Hepatic stellate cell (primary cell): ENCODE data around the gene ARL10.
"Not testable (repeated sequence)": the region's sequence is repeated elsewhere in the genome, so short reads cannot be mapped to it uniquely, and the experiment has no call there.

Source experiments
- DNase-seq: peaks from one replicate; pipeline ENCODE4 v3.0.0; 2011; ENCODE audit warnings: low spot score

Gene ARL10

DNA sequence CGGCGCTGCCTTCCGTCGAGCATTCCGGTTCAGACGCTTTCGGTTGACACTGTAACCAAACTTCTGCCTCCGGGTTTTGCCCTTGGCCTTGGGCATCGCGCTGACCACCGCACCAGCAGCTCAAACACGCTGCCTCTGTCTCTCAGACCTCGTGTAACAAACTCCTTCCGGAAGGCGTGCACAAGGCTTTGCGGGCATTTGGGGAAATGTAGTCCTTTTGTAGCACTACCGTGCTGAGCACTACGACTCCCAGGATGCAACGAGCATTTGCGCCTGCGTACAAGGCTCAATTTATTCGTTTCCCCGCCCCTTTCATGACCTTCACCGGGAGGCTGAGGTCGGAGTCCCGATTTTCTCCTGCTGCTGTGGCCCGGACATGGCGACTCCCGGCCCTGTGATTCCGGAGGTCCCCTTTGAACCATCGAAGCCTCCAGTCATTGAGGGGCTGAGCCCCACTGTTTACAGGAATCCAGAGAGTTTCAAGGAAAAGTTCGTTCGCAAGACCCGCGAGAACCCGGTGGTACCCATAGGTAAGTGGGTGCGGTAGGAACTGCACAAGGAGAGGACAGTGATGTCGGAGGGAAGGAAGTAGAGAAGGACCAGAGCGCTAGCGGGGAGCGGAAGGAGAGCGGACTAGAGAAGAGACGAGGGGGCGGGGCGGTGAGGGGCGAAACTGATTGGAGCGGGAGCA is 23.3 kb downstream of the ARL10 start, which contains the start of the genes HIGD2A and NOP16:
TSS of gene HIGD2A (plus strand) at position 308 of the 691 bp plus-strand sequence. CDS start at position 377, 69 bp downstream.
TSS of gene NOP16 (minus strand) at position 155 of the 691 bp plus-strand sequence. CDS start at position 96, 59 bp downstream.
- peak; percentile 99 for DNase-seq

DNA sequence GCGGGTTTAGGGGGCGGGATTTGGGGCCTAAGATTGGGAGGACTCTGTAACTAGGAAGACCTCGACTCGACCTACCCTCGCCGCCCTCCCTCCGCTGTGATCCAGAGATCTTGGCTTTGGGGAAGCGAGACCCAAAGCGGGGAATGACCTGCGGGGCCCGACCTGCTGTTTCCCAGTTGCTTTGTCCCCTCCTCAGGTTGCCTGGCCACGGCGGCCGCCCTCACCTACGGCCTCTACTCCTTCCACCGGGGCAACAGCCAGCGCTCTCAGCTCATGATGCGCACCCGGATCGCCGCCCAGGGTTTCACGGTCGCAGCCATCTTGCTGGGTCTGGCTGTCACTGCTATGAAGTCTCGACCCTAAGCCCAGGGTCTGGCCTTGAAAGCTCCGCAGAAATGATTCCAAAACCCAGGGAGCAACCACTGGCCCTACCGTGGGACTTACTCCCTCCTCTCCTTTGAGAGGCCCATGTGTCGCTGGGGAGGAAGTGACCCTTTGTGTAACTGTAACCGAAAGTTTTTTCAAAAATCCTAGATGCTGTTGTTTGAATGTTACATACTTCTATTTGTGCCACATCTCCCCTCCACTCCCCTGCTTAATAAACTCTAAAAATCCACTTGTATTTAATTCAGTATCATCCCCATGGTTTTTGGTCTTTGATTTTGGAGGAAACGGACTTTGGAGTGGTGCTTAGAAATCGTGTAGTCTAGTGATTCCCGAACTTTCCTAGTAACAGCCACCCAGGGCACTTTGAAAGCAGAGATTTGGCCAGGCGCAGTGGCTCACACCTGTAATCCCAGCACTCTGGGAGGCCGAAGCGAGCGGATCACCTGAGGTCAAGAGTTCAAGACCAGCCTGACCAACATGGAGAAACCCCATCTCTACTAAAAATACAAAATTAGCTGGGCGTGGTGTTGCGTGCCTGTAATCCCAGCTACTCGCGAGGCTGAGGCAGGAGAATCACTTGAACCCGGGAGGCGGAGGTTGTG is 24.1 kb downstream of the ARL10 start:
- no peak for DNase-seq

DNA sequence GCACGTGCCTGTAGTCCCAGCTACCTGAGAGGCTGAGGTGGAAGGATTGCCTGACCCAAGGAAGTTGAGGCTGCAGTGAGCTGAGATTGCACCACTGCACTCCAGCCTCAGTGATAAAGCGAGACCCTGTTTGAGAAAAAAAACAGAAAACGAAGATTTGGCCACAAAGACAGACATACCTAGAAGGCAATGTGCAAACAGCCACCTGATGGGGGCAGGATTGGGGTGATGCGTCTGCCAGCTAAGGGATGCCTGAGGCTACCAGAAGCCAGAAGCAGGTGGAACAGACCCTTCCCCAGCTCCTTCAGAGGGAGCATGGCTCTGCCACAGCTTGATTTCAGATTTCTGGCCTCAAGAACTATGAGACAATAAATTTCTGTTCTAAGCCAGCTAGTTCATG is 26.2 kb downstream of the ARL10 start:
- DNase-seq: no peak

DNA sequence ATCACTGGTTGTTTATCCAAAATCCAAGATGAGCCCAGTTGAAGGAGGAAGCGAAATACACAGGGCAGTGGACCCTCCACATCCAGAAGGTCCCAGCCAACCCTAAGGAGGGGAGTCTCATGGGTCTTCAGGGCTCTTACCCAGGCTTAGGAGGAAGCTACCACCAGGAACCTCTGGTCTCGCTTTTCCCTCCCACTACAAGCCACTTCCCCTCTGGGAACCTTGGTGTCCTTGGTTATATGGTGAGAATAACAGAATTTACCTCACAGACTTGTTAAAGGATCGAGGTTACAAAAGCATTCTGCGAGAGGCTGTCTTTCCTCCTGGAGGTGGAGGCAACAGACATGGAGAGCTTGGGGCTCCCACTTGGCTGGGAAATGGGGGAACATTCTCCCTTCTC is 26.7 kb downstream of the ARL10 start:
- no peak for DNase-seq

DNA sequence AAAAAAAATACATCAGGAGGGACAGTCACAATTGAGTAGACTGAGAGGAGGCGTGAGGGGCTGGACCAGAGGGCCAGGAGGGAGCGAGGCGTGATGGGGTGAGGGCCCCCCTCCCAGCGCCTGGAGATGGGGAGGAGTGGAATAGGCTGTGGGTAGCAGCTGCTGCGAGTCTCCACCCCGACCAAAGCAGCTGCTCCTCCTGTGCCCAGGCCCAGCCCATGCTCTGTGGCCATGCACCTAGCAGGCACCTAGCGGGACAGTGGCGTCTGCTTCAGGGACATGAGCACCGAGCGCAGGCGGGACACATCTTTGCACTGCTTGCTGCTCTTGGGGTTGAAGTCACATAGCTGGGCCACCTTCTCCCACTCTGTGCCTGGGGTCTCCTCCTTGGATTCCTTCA is 27.2 kb downstream of the ARL10 start:
- no peak for DNase-seq

DNA sequence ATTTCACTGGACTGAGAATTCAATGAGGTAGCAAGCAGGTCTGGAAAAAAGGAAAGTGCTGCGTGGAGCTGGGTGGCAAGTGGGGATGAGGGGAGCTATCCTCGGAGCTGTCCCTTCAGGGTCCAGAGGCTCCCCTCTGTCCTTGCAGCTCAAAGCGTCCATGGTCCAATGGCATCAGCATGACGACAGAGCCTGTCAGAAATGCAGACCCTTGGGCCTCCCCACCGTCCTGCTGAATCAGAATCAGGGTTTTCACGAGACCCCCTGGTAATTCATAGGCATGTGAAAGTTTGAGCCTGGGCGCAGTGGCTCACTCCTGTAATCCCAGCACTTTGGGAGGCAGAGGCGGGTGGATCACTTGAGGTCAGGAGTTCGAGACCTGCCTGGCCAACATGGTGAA is 28.8 kb downstream of the ARL10 start:
- no peak for DNase-seq

DNA sequence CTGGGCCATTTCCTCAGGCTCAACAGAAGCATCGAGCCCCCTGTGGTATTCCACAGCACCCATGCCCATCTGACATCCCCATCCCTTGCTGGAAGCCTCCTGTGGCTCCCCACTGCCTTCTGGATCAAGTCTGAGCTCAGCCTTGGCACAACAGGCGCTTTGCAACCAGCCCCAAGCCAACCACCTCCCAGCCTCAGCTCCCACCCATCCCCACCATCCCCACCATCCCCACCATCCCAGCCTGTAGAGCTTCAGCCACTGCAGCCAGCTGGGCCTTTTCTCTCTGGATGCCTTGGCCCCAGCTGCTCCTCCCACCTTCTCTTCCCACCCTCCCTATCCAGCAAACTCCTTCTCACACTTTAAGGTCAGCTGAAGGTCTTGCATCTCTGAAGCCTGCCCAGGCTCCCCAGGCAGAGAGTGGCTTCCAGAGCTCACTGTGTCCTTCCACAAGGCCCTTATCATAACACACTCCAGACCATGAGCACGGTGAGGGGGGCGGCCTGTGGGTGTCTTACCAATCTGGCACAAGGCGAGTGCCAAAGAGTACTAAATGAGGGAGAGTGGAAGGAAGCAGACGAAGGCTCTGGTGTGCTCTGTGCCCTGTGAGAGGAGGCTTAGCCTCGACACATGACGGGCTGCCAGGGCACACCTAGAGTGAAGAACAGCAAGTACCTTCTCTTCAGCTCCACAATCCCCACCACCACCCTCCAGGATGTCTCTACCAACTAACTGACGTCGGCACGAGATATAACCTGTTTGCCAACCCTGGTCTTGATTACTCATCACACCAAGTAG is 29.8 kb downstream of the ARL10 start:
- DNase-seq: no peak

DNA sequence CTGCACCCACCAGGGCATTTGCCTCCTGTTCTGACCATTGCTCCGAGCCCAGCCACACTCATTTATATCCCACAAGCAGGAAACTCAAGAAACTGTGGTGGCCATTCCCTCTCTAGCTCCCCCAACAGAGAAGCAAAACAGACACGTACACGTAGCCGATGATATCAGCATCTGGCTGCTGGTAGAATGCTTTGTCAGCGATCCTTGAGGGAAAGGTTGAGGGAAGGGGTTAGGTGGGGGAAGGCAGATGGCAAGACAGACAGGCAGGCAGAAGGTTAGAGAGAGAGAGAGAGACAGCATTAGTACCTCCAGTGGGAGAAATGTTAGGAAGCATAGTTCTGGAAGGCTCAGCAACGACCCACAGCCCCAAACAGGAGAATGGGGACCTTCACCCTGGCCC is 31.0 kb downstream of the ARL10 start:
- DNase-seq: no peak

DNA sequence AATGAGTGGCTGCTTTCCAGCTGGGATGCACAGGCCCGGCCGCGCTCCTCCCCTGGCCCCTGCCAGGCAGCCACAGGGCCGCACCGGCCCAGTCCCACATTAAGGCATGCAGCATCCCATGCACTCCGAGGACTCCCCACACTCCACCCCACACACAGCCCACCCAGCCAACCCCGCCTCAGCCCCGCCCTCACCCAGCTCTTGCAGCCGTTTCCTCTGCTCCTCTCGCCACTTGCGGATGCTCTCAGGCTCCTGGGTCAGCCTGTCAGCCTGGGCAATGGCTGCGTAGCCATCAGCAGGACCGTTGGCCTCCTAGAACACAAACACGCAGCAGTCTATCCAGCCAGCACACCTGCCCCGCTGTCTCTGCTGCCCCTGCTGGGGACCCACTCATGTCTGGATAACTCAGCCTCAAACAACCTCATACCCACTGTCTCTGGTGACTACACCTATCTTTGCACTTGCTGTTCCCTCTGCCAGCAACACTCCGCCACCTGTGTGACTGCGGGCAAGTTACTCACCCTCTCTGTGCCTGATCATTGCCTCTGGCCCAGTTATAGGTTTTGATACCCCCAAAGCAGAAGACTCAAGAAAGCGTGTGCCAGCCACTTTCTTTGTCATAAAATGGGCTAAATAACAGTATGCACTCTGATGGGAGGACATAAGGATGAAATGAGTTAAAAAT is 32.6 kb downstream of the ARL10 start:
- DNase-seq: no peak

DNA sequence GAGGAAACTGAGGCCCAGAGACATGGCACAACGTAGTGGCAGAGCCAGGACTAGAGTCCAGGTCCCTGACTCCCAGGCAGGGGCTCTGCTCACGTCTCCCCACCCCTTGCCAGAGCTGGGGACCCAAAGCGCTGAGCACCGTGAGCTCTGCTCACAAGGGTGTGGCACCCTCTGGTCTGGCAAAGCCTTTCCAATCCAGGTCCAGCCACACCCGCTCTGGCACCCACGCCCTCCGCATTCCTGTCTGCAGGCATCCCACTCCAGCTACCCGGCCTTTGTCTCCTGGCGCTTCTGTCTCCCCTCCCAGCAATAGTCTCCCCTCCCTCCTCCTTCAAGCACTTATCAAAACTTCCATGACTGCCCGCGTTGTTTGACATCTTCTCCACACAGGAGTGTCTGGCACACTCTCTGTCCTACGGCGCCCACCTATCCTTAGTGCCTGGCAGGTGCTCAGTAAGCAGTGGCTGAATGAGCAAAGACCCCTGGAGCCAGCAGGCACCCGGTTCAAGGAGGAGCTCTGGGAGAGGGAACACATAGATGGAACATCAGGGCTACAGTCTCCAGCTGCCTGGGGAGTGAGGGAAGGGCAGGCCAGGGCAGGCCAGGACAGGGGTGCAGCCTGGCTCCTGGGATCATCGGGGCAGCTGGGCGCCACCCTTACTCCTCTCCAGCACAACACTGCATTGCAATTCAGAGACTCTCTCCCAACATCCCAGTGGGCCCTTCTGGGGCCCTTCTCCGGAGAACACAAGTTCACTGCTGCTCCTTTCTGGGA is 35.3 kb downstream of the ARL10 start:
- DNase-seq: no peak

DNA sequence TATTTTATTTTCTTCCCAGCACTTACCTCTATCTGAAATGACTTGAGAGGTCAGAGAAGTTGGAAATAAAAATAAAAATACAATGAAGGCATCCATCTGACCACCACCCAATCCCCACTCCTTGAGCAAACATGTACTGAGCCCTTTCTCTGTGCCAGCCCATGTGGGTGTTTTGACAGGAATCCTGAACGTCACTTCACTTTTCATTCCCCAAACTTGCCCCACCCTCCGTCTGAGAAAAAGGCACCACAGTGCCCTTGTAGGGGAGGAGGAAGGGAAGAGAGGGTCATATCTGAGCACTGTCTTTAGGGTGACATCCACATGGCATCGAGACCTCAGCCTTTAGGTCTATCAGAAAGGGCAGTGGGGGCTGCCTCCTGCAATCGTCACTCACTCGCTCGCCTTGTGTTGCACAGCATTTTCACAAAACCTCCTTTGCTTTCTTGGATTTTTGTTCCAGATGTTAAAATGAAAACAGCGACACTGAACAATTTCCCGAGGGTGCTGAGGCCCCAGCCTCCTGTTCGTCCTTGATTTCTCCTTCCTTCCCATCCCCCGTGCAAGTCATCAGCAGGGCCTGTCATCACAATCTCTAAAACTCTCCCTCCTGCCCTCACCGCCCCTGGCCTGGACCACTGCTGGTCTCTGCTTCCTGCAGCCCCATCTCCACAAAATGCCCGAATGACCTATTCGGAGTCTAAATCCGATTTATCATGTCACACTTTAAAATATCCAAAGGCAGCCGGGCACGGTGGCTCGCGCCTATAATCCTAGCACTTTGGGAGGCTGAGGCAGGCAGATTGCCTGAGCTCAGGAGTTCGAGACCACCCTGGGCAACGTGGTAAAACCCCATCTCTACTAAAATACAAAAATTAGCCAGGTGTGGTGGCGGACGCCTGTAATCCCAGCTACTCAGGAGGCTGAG is 36.3 kb downstream of the ARL10 start:
- no peak for DNase-seq

DNA sequence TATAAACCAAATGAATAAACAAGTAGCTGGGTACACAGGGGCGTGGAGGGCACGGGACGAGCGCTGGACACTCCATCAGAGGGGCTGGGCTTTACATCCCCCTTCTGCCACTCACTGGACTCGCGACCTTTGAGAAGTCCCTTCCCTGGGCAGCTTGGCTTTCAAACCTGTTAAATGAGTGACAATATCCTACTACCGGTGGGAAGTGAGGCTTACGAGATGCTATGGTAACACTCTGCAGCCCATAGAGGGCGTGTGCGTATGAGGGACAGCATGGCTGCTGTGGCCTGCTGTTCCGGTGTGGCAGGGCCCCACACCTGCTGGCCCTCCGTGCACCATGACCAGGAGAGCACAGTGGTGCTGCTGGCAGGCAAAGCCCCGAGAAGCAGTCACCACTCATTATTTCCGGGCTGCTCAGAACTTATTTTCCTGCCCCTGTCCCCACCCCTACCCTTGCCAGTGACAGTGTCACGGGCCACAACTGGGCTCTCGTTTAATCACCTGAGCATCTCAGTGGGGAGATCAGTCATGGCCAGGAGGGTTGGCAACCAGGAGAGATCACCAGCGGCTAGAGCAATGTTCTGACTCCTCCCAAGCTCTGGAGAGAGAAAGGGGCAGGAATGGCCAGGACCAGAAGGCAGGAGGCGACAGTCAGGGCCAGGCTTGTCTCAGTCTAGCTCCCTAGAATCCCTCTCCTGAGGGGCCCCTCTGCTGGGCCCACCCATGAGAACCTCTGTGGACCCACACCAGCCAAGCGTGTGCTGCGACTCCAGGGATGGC is 40.6 kb downstream of the ARL10 start:
- DNase-seq: no peak

DNA sequence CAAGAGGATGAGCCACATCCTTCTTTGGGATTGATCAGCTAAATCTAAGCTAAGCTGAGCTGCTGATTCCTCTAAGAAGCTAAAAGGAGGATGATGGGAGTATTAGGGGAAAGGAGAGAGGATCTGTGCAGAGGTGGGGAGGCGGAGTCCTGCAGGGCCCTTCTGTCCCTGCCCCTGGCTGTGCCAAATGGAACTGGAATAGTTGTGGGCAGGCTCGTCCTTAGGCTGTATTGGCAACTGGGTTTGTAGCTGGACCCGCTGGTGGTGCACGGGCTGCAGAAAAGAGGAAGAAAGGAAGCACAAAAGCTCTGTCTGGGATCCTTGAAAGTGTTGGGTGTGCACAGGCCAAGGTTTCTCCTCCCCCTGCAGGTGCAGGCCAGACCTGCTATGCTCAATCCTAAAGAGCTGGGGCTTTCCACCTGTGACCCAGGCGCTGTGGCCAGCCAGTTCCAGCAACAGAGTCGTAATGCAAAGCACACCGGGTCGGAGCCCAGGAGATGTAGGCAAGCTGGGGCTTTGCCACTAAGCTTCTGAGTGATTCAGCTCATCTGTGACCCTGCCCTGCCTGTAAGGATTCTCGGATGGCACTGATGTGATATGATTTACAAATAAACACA is 41.3 kb downstream of the ARL10 start:
- no peak for DNase-seq

DNA sequence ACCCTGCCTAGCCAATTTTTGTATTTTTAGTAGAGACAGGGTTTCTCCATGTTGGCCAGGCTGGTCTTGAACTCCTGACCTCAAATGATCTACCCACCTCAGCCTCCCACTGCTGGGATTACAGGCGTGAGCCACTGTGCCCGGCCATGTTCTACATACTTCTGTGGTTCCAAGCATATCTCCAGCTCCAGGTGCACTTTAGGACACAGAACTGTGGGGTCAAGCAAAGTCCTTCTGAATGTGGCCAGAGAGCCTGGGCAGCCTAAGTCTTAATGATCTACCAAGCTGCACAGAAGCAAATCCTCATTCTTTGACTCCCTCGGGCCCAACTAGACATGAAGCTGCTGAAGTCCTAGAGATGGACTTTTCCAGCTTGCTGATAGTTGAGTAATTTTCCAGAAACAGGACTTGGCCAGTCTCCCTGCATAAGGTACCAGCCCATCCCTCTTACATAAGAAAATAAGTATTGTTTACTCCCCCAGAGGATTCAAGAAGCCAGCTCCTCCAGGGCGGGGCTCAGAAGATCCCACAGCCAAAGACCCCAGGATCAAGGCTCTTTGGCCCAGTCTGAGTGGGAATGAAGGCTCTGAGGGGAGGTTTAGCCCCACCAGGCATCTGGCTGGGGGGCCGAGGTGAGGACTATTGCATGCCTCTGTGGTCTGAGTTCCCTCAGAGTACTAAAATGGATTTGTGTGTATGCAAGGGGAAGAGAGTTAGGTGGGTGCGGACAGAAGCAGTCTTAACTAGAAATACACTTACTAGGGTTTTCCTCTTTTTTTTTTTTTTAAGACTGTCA is 42.4 kb downstream of the ARL10 start:
- DNase-seq: no peak

DNA sequence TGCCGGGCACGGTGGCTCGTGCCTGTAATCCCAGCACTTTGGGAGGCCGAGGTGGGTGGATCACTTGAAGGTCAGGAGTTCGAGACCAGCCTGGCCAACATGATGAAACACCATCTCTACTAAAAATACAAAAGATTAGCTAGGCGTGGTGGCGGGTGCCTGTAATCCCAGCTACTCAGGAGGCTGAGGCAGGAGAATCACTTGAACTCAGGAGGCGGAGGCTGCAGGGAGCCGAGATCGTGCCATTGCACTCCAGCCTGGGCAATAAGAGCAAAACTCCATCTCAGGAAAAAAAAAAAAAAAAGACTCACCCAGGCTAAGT is 42.9 kb downstream of the ARL10 start:
- DNase-seq: not testable (repeated sequence)

DNA sequence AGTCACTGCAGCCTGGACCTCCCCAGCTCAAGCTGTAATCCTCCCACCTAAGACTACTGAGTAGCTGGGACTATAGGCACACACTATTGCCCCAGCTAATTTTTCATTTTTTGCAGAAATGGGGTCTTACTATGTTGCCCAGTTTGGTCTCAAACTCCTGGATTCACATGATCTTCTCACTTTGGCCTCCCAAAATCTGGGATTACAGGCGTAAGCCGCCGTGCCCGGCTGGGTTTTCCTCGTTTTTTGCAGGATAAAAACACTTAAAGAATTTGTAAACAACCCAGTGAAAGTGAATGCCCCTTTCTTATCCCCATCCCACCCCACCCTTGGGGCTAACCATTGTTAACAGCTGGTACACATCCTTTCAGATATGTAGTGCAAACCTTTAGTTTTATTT is 43.3 kb downstream of the ARL10 start:
- DNase-seq: no peak

DNA sequence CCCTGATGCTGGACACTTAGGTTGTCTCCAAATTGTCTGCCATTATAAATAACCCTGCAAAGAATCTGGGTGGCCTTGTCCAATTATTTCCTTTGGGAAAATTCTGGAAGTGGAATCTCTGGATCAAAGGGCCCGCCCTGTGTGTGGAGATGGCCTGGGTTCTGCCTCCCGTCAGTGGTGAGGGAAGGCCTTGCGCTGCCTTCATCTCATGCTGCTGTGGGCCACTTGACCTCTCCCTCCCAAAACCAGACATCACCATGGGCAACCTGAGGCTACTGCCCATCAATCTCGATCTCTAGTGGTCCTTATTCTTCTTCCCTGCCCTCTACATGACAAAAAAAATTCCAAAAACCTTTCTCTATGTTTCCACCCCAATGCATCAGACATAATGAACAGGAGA is 44.5 kb downstream of the ARL10 start:
- DNase-seq: no peak
